NCI-H748 treated with DMSO at 0.1 percent for 48 hours (cell line): ENCODE results near the gene MRPL43.
"Not testable (repeated sequence)": the region's sequence is repeated elsewhere in the genome, so short reads cannot be mapped to it uniquely, and the experiment has no call there.

ENCODE experiments used
- DNase-seq: peaks from one replicate; lab custom pipeline; 2025; lab: John Stamatoyannopoulos, UW

Gene MRPL43

GRCh38 chr10:100982916-100983830 is 4.1 kb downstream of the MRPL43 start:
- no peak for DNase-seq

GRCh38 chr10:100981178-100981772 is 6.0 kb downstream of the MRPL43 start:
- DNase-seq = no peak

- no peak for DNase-seq
Observed at GRCh38 chr10:100980711-100981110, 6.6 kb downstream of the MRPL43 start.

GRCh38 chr10:100980311-100980710 is 7.0 kb downstream of the MRPL43 start:
- no peak for DNase-seq

GRCh38 chr10:100979791-100980272 is 7.5 kb downstream of the MRPL43 start:
- no peak for DNase-seq

- DNase-seq = no peak
Observed at GRCh38 chr10:100978901-100979195, 8.4 kb downstream of the MRPL43 start.

GRCh38 chr10:100978121-100978900 is 9.0 kb downstream of the MRPL43 start:
- DNase-seq = no peak

- no peak for DNase-seq
Observed at GRCh38 chr10:100977436-100977835, 9.9 kb downstream of the MRPL43 start.

GRCh38 chr10:100976906-100977305 is 10.4 kb downstream of the MRPL43 start:
- no peak for DNase-seq

- not testable (repeated sequence) for DNase-seq
Observed at GRCh38 chr10:100975397-100975796, 11.9 kb downstream of the MRPL43 start.

- no peak for DNase-seq
Observed at GRCh38 chr10:100972904-100973535, 14.3 kb downstream of the MRPL43 start.

- DNase-seq = no peak
Observed at GRCh38 chr10:100972115-100972903, 15.0 kb downstream of the MRPL43 start.

GRCh38 chr10:100970914-100971811 is 16.1 kb downstream of the MRPL43 start:
- no peak for DNase-seq

GRCh38 chr10:100970076-100970913 is 17.0 kb downstream of the MRPL43 start:
- no peak for DNase-seq

- DNase-seq = no peak
Observed at GRCh38 chr10:100969187-100970075, 17.9 kb downstream of the MRPL43 start, which contains the start of gene SEMA4G. TSS of gene SEMA4G (plus strand) at chr10:100969504. CDS start at chr10:100972913, 3,409 bp downstream.

- DNase-seq = no peak
Observed at GRCh38 chr10:100968863-100969186, 18.5 kb downstream of the MRPL43 start.

- no peak for DNase-seq
Observed at GRCh38 chr10:100968062-100968736, 19.1 kb downstream of the MRPL43 start.

- DNase-seq = no peak
Observed at GRCh38 chr10:100967332-100967731, 20.0 kb downstream of the MRPL43 start.
